OCI-LY7 (cell line): ENCODE data around the gene PGLYRP3. TPM values are rescaled to one million over a fixed set of nuclear protein-coding genes. Genes with fewer than 3 reads are reported as not detected.

Experiments
- BruUV-seq: library from RNA; stranded (reverse); fragments of 400-500 nt; replicated peaks from 2 replicates; lab custom pipeline; 2021; lab: Mats Ljungman, UMichigan
- CTCF ChIA-PET: fragments of 300-600 bp; sonication (Branson Sonifier 250); formaldehyde crosslinking; loops from one replicate; lab custom pipeline; 2022; ENCODE audit warnings: antibody characterized with exemption; ENCODE audit not compliant: unreplicated experiment; lab: Charles Lee
- POLR2A ChIA-PET: fragments of 300-600 bp; sonication (Branson Sonifier 250); formaldehyde crosslinking; loops from one replicate; lab custom pipeline; 2022; ENCODE audit warnings: antibody characterized with exemption; lab: Charles Lee
- DNase-seq: peaks from one replicate; pipeline ENCODE4 v3.0.0-alpha.2; 2015; ENCODE audit warnings: low spot score
- H2AFZ ChIP-seq: fragments of 200-600 bp; sonication (generic), shearing (Covaris generic); 2 replicates; pipeline ENCODE4 v1.6.1; 2014; ENCODE audit warnings: mild to moderate bottlenecking, antibody characterized with exemption, low read length, moderate library complexity
- H3K27ac ChIP-seq: fragments of 200-600 bp; sonication (generic); 2 replicates; pipeline ENCODE4 v1.5.1; 2014; ENCODE audit warnings: mixed run types, low read depth, mild to moderate bottlenecking, moderate library complexity, low read length, inconsistent platforms; ENCODE audit not compliant: poor library complexity, severe bottlenecking
- H3K36me3 ChIP-seq: fragments of 200-600 bp; sonication (generic); 2 replicates; pipeline ENCODE4 v1.6.1; 2014; ENCODE audit warnings: mild to moderate bottlenecking, antibody characterized with exemption, low read length, moderate library complexity, mixed read lengths; ENCODE audit not compliant: insufficient read depth
- H3K4me1 ChIP-seq: fragments of 200-600 bp; sonication (generic); 2 replicates; pipeline ENCODE4 v1.5.1; 2014; ENCODE audit warnings: mild to moderate bottlenecking, low read length; ENCODE audit not compliant: insufficient read depth, poor library complexity, severe bottlenecking
- H3K4me2 ChIP-seq: fragments of 200-600 bp; sonication (generic); 2 replicates; pipeline ENCODE4 v1.6.1; 2014; ENCODE audit warnings: mild to moderate bottlenecking, low read length
- H3K4me3 ChIP-seq: fragments of 200-600 bp; sonication (generic); 2 replicates; pipeline ENCODE4 v1.5.1; 2014; ENCODE audit warnings: mild to moderate bottlenecking, low read depth, low read length; ENCODE audit not compliant: poor library complexity, severe bottlenecking
- H3K79me2 ChIP-seq: fragments of 200-600 bp; sonication (generic); 2 replicates; pipeline ENCODE4 v1.6.1; 2016; ENCODE audit warnings: low read depth, mild to moderate bottlenecking, low read length, moderate library complexity, mixed read lengths; ENCODE audit not compliant: insufficient read depth
- H3K9me2 ChIP-seq: fragments of 200-600 bp; sonication (generic); 2 replicates; pipeline ENCODE4 v1.6.1; 2016; ENCODE audit warnings: mild to moderate bottlenecking, low read length, mixed read lengths; ENCODE audit not compliant: insufficient read depth
- H3K9me3 ChIP-seq: fragments of 200-600 bp; sonication (generic); 2 replicates; pipeline ENCODE4 v1.6.1; 2014; ENCODE audit warnings: mild to moderate bottlenecking, mixed run types, low read length, mixed read lengths
- H4K20me1 ChIP-seq: fragments of 200-600 bp; sonication (generic); 2 replicates; pipeline ENCODE4 v1.6.1; 2014; ENCODE audit warnings: mild to moderate bottlenecking, antibody characterized with exemption, low read length, moderate library complexity, mixed read lengths; ENCODE audit not compliant: insufficient read depth
- CTCF ChIP-seq: fragments of 200-600 bp; sonication (generic); conservative IDR thresholded peaks from 2 replicates; pipeline ENCODE4 v1.5.1; 2014; ENCODE audit warnings: mild to moderate bottlenecking, antibody characterized with exemption, low read length, moderate library complexity, mixed read lengths
- EZH2phosphoT487 ChIP-seq: fragments of 200-600 bp; sonication (generic); IDR thresholded peaks from 2 replicates; pipeline ENCODE4 v1.6.1; 2018; ENCODE audit warnings: low read depth, borderline replicate concordance, mild to moderate bottlenecking, mixed run types, antibody characterized with exemption, low read length, moderate library complexity, mixed read lengths
- intact Hi-C: fragments of 100-400 bp; cut with micrococcal nuclease; formaldehyde crosslinking; loops from one replicate; pipeline ENCODE4 v1.10.0; 2022; ENCODE audit not compliant: unreplicated experiment
- total RNA-seq, 2 experiments: library from RNA; depleted of rRNA in 1 of 2; stranded (reverse); fragments of >200 nt in 1 of 2; shearing (Covaris generic) in 1 of 2; gene quantifications; 2 replicates each; pipeline ENCODE4 v1.2.3, GENCODE V29; 2014 to 2022

Gene PGLYRP3
- total RNA-seq, 2 experiments from 2014 or later: not detected

GRCh38 chr1:153349363-153350320, 36.9 kb upstream of the PGLYRP3 start:
- no peaks in the 10 kb centered on the region for H3K9me3 ChIP-seq
- no peak overlapping the region for H3K4me2 ChIP-seq
- H3K9me2 ChIP-seq: no peaks in the 10 kb centered on the region
- H2AFZ ChIP-seq: no peak overlapping the region
- no peak overlapping the region for H3K4me3 ChIP-seq
- no peaks in the 10 kb centered on the region for H3K36me3 ChIP-seq
- DNase-seq: no peak
- no peak overlapping the region for H3K27ac ChIP-seq
- POLR2A ChIA-PET: interaction anchor here (0.6 kb wide), 1 partner anchor 353 kb away, joined by 3 read pairs; no protein-coding TSS in a partner anchor
- TF ChIP-seq EZH2phosphoT487: no peak
- no peak for TF ChIP-seq CTCF
- no TSS peak for BruUV-seq
- CTCF ChIA-PET: no interaction called here
- no peaks in the 10 kb centered on the region for H4K20me1 ChIP-seq
- intact Hi-C loops: loop anchor here (10.0 kb wide), 1 partner anchor 395 kb away; no protein-coding TSS in a partner anchor
- H3K79me2 ChIP-seq: no peaks in the 10 kb centered on the region
- H3K4me1 ChIP-seq: no peaks in the 10 kb centered on the region

DNA sequence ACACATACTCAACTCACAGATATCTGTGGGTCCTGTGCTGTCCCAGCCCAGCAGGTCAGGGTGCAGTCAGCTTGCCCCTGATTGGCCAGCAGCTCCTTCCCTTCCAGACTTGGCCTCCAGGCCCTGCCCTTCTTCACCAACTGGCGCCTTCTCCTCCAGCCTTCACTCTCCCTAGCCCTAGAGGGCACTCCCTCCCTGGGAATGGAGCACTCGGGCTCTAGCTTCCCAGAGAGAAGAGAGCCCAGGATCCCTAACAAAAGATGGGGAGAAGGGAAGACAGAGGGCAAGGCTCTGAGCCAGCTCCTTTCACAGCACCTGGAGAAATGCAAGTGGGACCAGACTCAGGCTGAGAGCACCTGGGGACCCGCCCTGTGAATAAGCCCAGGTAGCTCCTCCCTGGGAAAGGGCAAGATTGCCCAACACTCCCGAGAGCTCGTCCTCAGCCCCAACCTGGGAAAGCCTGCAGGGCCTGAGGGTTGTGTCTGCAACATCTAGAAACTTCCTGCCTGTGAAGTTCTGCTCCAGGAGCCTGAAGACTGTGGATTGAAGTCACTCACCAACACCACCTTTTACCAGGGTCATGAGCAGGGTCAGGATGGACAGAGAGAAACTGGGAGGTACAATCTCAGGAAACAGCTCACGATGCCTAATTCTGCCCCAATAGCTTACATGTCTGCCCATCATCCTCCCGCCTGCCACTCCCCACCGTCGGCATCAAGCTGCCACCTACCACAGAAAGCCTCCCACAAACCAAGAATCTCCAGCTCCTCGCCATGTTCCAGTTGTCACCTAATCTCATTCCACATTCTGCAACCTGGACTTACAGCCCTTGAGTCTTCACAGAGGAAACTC, 36.0 kb upstream of the PGLYRP3 start, which contains the start of gene PGLYRP4:
Gene PGLYRP4, minus strand, starts transcription at position 331 of the 852 bp plus-strand sequence. CDS start 909 bp downstream, outside the sequence.
- H3K79me2 ChIP-seq: no peaks in the 10 kb centered on the region
- H3K9me3 ChIP-seq: no peaks in the 10 kb centered on the region
- intact Hi-C loops: no loop called here
- H3K4me3 ChIP-seq: no peak within 1 kb of the TSS
- POLR2A ChIA-PET: interaction anchor here (0.6 kb wide), 1 partner anchor 354 kb away, joined by 3 read pairs; no protein-coding TSS in a partner anchor
- CTCF ChIA-PET: no interaction called here
- no peak within 1 kb of the TSS for H3K4me2 ChIP-seq
- no peak within 1 kb of the TSS for H2AFZ ChIP-seq
- no peaks in the 10 kb centered on the region for H3K9me2 ChIP-seq
- DNase-seq: no peak
- TF ChIP-seq CTCF: no peak
- TF ChIP-seq EZH2phosphoT487: no peak
- no peaks in the 10 kb centered on the region for H3K4me1 ChIP-seq
- no peaks in the 10 kb centered on the region for H3K36me3 ChIP-seq
- H4K20me1 ChIP-seq: no peaks in the 10 kb centered on the region
- BruUV-seq: no TSS peak
- H3K27ac ChIP-seq: no peak within 1 kb of the TSS
